Uterus (tissue), 4 donors: ENCODE results near the gene ERC2. TPM values are rescaled to one million over a fixed set of nuclear protein-coding genes. Genes with fewer than 3 reads are reported as not detected.

Source experiments
- DNase-seq, 2 donors: peaks; one replicate each; pipeline ENCODE4 v3.0.0-alpha.2; 2019 to 2020
- H3K27ac ChIP-seq, 2 donors: fragments of 200-600 bp; sonication (generic); 1 replicate in 1 of 2; 2 replicates in 1 of 2; pipeline ENCODE4 v1.5.1; 2016 to 2018
- H3K27me3 ChIP-seq, 2 donors: fragments of 200-600 bp; sonication (generic); one replicate each; pipeline ENCODE4 v1.5.1; 2018 to 2019; ENCODE audit warnings: control low read depth in 1 of 2
- H3K36me3 ChIP-seq, 2 donors: fragments of 200-600 bp; sonication (generic); one replicate each; pipeline ENCODE4 v1.5.1; 2019; ENCODE audit warnings: control low read depth in 1 of 2
- H3K4me1 ChIP-seq, 2 donors: fragments of 200-600 bp; sonication (generic); one replicate each; pipeline ENCODE4 v1.5.1; 2018 to 2019; ENCODE audit warnings: control low read depth in 1 of 2
- H3K4me3 ChIP-seq, 2 donors: fragments of 200-600 bp; sonication (generic); 1 replicate in 1 of 2; 2 replicates in 1 of 2; pipeline ENCODE4 v1.5.1; 2018 to 2019; ENCODE audit warnings: mild to moderate bottlenecking in 1 of 2
- H3K9me3 ChIP-seq, 2 donors: fragments of 200-600 bp; sonication (generic); one replicate each; pipeline ENCODE4 v1.5.1; 2019; ENCODE audit warnings: control low read depth in 1 of 2
- CTCF ChIP-seq, 4 experiments: fragments of 200-600 bp in 2 of 4; fragments of 450-650 bp in 2 of 4; sonication (generic) in 2 of 4; IDR thresholded peaks; one replicate each; pipeline ENCODE4 v1.5.1; 2016 to 2019; ENCODE audit warnings: antibody characterized with exemption in 4 of 4, mild to moderate bottlenecking in 2 of 4, moderate library complexity in 1 of 4
- POLR2A ChIP-seq, 2 donors: fragments of 450-650 bp; IDR thresholded peaks; one replicate each; pipeline ENCODE4 v1.6.1; 2016; ENCODE audit warnings: antibody characterized with exemption in 2 of 2, mild to moderate bottlenecking in 1 of 2, moderate library complexity in 1 of 2
- intact Hi-C: fragments of 100-400 bp; cut with DNase I; formaldehyde crosslinking; loops from one replicate; pipeline ENCODE4 v1.15.1; 2023; ENCODE audit warnings: low total_unique reads
- total RNA-seq, 4 donors: library from RNA; depleted of rRNA in 3 of 4; stranded (reverse); fragments of >200 nt in 3 of 4; gene quantifications; one replicate each; pipeline versions ENCODE4 v1.1.0 to v1.2.4, GENCODE V29; 2014 to 2023
- donor health status: DM: yes; HTN: yes; CAD: no.

Gene ERC2
- total RNA-seq, 4 donors from 2014 or later, result 1.7 to 5.5 TPM; not detected in 2

DNA sequence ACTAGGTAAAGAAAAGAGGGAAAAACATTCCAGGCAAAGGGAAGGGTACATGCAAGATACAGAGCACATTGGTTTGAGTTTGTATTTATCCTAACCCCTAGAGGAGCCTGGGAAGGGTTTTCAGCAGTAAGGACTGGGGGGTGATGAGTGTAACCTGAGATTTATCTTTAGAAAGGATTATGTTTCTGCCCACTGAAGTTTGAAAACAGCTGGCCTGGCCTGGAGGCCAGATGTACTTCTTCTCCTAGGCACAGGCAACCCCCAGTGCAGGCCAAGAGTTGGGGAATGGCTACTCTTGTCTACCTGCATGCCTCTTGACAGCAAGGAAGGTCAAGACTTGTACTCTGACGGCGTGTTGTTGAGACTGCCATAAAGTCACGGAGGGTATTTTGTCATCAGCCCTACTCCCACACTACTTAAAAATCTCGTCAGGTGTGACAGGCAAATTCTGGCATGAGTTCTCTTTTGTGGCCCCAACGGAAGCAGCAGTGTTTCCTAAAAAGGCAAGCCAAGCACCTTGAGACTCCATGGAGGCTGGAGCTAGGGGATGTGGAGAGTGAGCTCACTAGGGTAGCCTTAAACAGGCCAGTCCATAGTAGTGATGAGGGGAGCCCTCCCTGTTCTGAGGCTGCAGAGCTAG lies 739.7 kb downstream of the ERC2 start:
- no peak for TF ChIP-seq POLR2A (IDR thresholded peaks at IDR 0.05)
- no peak for TF ChIP-seq CTCF (IDR thresholded peaks at IDR 0.05)
- Histone ChIP-seq H3K27ac (no peak overlapping the region), H3K27me3 (no peaks in the 10 kb centered on the region), H3K36me3 (no peaks in the 10 kb centered on the region), H3K9me3 (no peaks in the 10 kb centered on the region), H3K4me1 (no peaks in the 10 kb centered on the region), H3K4me3 (no peak overlapping the region)
- intact Hi-C loops, result no loop called here
- no peak for DNase-seq

GRCh38 chr3:55726501-55726775 lies 741.8 kb downstream of the ERC2 start:
- H3K27ac ChIP-seq, result no peak overlapping the region
- DNase-seq, result no peak
- H3K4me1 ChIP-seq, result no peaks in the 10 kb centered on the region
- H3K4me3 ChIP-seq, result no peak overlapping the region
- no peak for TF ChIP-seq CTCF (IDR thresholded peaks at IDR 0.05)
- H3K9me3 ChIP-seq, result no peaks in the 10 kb centered on the region
- no peaks in the 10 kb centered on the region for H3K27me3 ChIP-seq
- H3K36me3 ChIP-seq, result no peaks in the 10 kb centered on the region
- intact Hi-C loops, result no loop called here

GRCh38 chr3:55725681-55726500 lies 742.4 kb downstream of the ERC2 start:
- H3K27me3 ChIP-seq, result no peaks in the 10 kb centered on the region
- intact Hi-C loops, result no loop called here

GRCh38 chr3:55724821-55725220 lies 743.4 kb downstream of the ERC2 start:
- Histone ChIP-seq H3K9me3 (no peaks in the 10 kb centered on the region), H3K36me3 (no peaks in the 10 kb centered on the region), H3K27me3 (no peaks in the 10 kb centered on the region), H3K4me3 (no peak overlapping the region), H3K4me1 (no peaks in the 10 kb centered on the region), H3K27ac (no peak overlapping the region)
- no peak for TF ChIP-seq CTCF (IDR thresholded peaks at IDR 0.05)
- no peak for TF ChIP-seq POLR2A (IDR thresholded peaks at IDR 0.05)
- intact Hi-C loops, result no loop called here
- DNase-seq, result no peak

More at GRCh38 chr3:55725681-55726500, 742.4 kb downstream of the ERC2 start:
- H3K4me3 ChIP-seq, result no peak overlapping the region
- TF ChIP-seq POLR2A (IDR thresholded peaks at IDR 0.05), result no peak
- no peak for TF ChIP-seq CTCF (IDR thresholded peaks at IDR 0.05)
- no peaks in the 10 kb centered on the region for H3K9me3 ChIP-seq
- H3K4me1 ChIP-seq, result no peaks in the 10 kb centered on the region
- DNase-seq, result no peak
- H3K36me3 ChIP-seq, result no peaks in the 10 kb centered on the region
- no peak overlapping the region for H3K27ac ChIP-seq

DNA sequence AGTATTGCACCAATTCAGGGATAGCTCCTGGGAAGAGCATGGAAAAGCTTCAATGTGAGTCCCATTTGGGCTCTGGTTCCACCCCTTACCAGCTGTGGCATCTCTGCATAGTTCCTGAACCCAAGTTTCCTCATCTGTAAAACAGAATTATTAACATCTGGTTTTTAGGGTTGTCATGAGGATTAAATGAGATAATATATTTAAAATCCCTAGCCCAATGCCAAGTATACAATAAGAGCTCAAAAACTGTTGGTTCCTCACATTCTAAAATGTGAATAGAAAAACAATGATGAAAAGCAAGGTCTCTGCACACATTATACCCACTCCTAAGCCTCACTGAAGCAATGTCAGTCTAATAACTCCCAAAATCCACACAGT lies 743.9 kb downstream of the ERC2 start:
- Histone ChIP-seq H3K9me3 (no peaks in the 10 kb centered on the region), H3K27ac (no peak overlapping the region), H3K4me1 (peaks cover 0 to 3% of the 10 kb centered on the region in 2 donors), H3K4me3 (no peak overlapping the region), H3K36me3 (no peaks in the 10 kb centered on the region), H3K27me3 (no peaks in the 10 kb centered on the region)
- TF ChIP-seq CTCF (IDR thresholded peaks at IDR 0.05) (no peak), POLR2A (IDR thresholded peaks at IDR 0.05) (no peak)
- intact Hi-C loops, result no loop called here
- DNase-seq, result no peak
